Stimulated activated naive CD8-positive, alpha-beta T cell treated with anti-CD3 and anti-CD28 coated beads, Interleukin-15, Interleukin-2, amounts not matched to agents 100 ng/mL and 50 ng/mL, for 24 hours (primary cell): ENCODE measurements around the gene APBA1.

Source experiments
- H3K27ac Mint-ChIP-seq: one replicate; pipeline ENCODE4 v1.8.0; 2021; ENCODE audit warnings: mild to moderate bottlenecking, mixed read lengths
- H3K27me3 Mint-ChIP-seq: one replicate; pipeline ENCODE4 v1.8.0; 2021; ENCODE audit warnings: mixed read lengths
- H3K36me3 Mint-ChIP-seq: one replicate; pipeline ENCODE4 v1.8.0; 2021; ENCODE audit warnings: low read depth, mixed read lengths
- H3K4me1 Mint-ChIP-seq: one replicate; pipeline ENCODE4 v1.8.0; 2021; ENCODE audit warnings: low read depth, mixed read lengths
- H3K4me3 Mint-ChIP-seq: one replicate; pipeline ENCODE4 v1.8.0; 2021; ENCODE audit warnings: mild to moderate bottlenecking, mixed read lengths
- H3K9me3 Mint-ChIP-seq: one replicate; pipeline ENCODE4 v1.8.0; 2021; ENCODE audit warnings: mixed read lengths

The APBA1 gene

GRCh38 chr9:69671879-69672595 is at the start of gene APBA1:
Gene APBA1 (minus strand): TSS chr9:69672371.
- H3K9me3 Mint-ChIP-seq: no peaks in the 10 kb centered on the region

DNA sequence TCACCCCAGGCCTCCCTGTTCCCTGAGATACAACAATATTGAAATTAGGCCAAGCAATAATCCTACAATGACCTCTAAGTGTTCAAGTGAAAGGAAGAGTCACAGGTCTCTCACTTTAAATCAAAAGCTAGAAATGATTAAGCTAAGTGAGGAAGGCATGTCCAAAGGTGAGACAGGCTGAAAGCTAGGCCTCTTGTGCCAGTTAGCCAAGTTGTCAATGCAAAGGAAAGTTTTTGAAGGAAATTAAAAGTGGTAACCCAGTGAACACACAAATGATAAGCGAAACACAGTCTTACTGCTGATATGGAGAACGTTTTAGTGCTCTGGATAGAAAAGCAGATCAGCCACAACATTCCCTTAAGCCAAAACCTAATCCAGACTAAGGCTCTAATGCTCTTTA is 47.8 kb upstream of the APBA1 start:
- Mint-ChIP-seq H3K4me1 (no peaks in the 10 kb centered on the region), H3K4me3 (no peak overlapping the region), H3K36me3 (peaks cover 84% of the 10 kb centered on the region), H3K27ac (no peak overlapping the region), H3K9me3 (no peaks in the 10 kb centered on the region), H3K27me3 (no peaks in the 10 kb centered on the region)

More at GRCh38 chr9:69671879-69672595, at the start of gene APBA1:
- Mint-ChIP-seq H3K27ac (no peak within 1 kb of the TSS), H3K36me3 (no peaks in the 10 kb centered on the region), H3K27me3 (peaks cover 23% of the 10 kb centered on the region), H3K4me1 (peaks cover 17% of the 10 kb centered on the region), H3K4me3 (peak within 1 kb of the TSS; percentile 77)

DNA sequence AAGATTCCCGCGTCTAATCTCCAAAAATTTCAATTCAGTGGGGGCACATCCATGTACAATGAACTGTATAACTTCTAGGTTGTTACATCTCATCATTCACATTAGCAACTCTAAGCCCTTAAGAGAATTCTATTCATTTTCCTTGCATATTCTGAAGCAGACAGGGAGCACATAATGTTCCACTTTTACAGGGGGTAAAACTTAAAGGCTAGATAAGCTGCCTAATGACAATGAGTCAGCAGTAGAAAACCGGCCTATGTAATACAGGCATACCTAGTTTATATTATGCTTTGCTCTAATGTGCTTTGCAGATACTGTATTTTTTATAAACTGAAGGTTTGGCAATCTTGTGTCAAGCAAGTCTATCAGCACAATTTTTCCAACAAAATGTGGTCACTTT is 47.2 kb upstream of the APBA1 start:
- Mint-ChIP-seq H3K9me3 (no peaks in the 10 kb centered on the region), H3K27me3 (no peaks in the 10 kb centered on the region), H3K36me3 (peaks cover 85% of the 10 kb centered on the region), H3K4me3 (no peak overlapping the region), H3K27ac (no peak overlapping the region), H3K4me1 (no peaks in the 10 kb centered on the region)

DNA sequence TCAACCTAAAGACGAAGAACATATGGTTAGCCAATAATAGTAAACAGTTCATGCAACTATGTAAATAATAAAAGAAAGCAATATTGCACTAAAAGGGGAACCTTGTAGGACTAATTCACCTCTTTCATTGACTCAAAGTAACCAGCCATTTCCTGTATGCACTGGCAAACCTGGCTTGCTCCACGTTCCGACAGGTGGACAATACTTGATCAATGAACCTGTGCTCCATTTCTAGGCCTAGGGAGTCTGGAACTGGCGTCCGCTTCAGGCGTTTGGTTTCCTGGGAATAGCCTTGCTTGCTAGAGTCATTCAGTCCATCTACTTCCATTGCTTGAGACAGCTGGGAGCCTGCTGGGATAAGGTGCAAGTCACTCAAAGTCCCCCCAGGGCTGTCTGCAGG is 46.0 kb upstream of the APBA1 start:
- no peaks in the 10 kb centered on the region for H3K9me3 Mint-ChIP-seq
- no peak overlapping the region for H3K4me3 Mint-ChIP-seq
- no peaks in the 10 kb centered on the region for H3K27me3 Mint-ChIP-seq
- peaks cover 84% of the 10 kb centered on the region for H3K36me3 Mint-ChIP-seq
- H3K4me1 Mint-ChIP-seq: no peaks in the 10 kb centered on the region
- H3K27ac Mint-ChIP-seq: no peak overlapping the region

GRCh38 chr9:69715825-69716224 is 43.7 kb upstream of the APBA1 start:
- peaks cover 80% of the 10 kb centered on the region for H3K36me3 Mint-ChIP-seq
- H3K27ac Mint-ChIP-seq: no peak overlapping the region
- H3K9me3 Mint-ChIP-seq: no peaks in the 10 kb centered on the region
- no peaks in the 10 kb centered on the region for H3K4me1 Mint-ChIP-seq
- no peaks in the 10 kb centered on the region for H3K27me3 Mint-ChIP-seq
- no peak overlapping the region for H3K4me3 Mint-ChIP-seq

DNA sequence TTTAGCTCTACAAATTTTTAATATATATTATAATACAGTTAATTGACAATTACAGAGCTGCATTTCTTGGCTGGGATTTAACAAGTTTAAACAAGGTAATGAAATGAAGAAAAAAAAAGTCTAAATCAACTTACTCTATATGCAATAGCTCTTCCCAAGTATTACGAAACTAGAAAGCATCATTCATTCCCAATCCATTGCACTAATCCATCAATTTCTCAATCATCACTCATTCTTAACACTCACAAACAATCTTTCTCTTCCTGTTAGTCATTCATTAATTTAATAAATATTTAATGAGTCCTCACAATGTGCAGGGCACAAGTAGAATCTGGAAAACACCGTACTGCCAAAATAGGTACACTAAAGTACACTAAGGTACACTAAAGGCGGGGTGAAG is 42.9 kb upstream of the APBA1 start:
- Mint-ChIP-seq H3K27me3 (no peaks in the 10 kb centered on the region), H3K4me3 (no peak overlapping the region), H3K27ac (no peak overlapping the region), H3K9me3 (no peaks in the 10 kb centered on the region), H3K4me1 (no peaks in the 10 kb centered on the region), H3K36me3 (peaks cover 74% of the 10 kb centered on the region)

GRCh38 chr9:69697475-69697874 is 25.3 kb upstream of the APBA1 start:
- no peak overlapping the region for H3K27ac Mint-ChIP-seq
- H3K27me3 Mint-ChIP-seq: peaks cover 7% of the 10 kb centered on the region
- H3K36me3 Mint-ChIP-seq: peaks cover 10% of the 10 kb centered on the region
- H3K4me1 Mint-ChIP-seq: no peaks in the 10 kb centered on the region
- peaks cover 41% of the 10 kb centered on the region for H3K9me3 Mint-ChIP-seq
- no peak overlapping the region for H3K4me3 Mint-ChIP-seq

DNA sequence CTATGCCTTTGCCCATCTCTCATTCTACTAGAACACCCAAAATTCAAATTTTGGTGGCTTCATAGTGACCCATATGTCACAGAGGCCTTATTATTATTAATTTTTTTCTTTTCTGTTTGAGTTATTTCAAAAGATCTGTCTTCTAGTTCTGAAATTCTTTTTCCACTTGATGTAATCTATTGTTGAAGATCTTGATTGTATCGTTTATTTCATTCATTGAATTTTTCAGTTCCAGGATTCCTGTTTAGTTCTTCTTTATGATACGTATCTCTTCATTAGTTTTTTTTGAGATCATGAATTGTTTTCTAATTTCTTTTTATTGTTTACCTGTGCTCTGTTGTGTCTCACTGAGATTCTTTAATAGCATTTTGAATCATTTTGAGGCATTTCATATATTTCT is 24.6 kb upstream of the APBA1 start:
- Mint-ChIP-seq H3K4me3 (no peak overlapping the region), H3K36me3 (peaks cover 10% of the 10 kb centered on the region), H3K9me3 (peaks cover 41% of the 10 kb centered on the region), H3K4me1 (no peaks in the 10 kb centered on the region), H3K27me3 (peaks cover 10% of the 10 kb centered on the region), H3K27ac (no peak overlapping the region)

DNA sequence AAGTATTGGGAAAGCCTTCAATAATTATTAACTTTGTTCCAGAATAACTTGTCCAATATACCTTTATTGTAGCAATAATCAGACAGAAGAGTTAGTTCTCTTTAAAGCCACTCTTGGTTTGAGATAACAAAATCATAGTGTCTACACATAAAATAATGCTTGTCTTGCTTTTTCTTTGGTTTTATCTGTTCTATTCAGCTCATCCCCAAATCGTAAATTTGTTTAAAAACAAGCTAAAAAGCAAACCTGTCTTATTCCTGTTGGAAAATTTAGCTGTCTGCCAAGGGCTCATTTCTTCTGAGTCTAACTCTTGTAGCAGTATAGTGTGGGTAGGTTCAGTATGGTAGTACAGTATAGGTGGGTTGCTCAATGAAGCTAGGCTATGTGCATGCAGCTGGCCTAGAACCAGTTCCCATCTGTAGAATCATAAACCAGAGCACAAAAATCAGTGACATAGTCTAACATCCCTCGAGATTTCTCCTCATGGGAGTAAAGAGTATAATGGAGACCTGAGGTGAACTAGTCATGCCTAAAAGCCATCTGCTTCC is 17.9 kb upstream of the APBA1 start:
- peaks cover 14% of the 10 kb centered on the region for H3K27me3 Mint-ChIP-seq
- peaks cover 5% of the 10 kb centered on the region for H3K9me3 Mint-ChIP-seq
- H3K4me3 Mint-ChIP-seq: no peak overlapping the region
- H3K4me1 Mint-ChIP-seq: no peaks in the 10 kb centered on the region
- no peak overlapping the region for H3K27ac Mint-ChIP-seq
- H3K36me3 Mint-ChIP-seq: no peaks in the 10 kb centered on the region

DNA sequence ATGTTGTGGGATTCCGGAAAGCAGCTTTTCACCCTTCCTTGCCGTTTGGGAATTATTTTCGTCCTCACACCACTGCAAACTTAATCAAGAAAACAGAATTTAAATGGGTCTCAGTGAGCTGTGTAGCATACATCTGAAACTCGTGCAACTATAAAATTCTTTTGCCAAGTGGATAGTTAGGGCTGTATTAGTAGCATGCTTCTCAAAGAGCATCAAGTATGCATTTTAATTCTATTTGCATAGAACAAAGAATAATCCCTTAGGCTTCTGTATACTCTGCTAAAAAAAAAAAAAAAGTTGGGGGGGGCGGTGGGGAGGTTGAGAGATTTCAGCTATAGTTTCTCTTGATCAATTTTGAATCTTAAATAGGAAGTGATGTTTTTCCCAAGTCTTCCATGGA is 11.8 kb upstream of the APBA1 start:
- H3K4me1 Mint-ChIP-seq: no peaks in the 10 kb centered on the region
- H3K9me3 Mint-ChIP-seq: no peaks in the 10 kb centered on the region
- H3K36me3 Mint-ChIP-seq: no peaks in the 10 kb centered on the region
- no peak overlapping the region for H3K4me3 Mint-ChIP-seq
- H3K27ac Mint-ChIP-seq: no peak overlapping the region
- peaks cover 4% of the 10 kb centered on the region for H3K27me3 Mint-ChIP-seq

DNA sequence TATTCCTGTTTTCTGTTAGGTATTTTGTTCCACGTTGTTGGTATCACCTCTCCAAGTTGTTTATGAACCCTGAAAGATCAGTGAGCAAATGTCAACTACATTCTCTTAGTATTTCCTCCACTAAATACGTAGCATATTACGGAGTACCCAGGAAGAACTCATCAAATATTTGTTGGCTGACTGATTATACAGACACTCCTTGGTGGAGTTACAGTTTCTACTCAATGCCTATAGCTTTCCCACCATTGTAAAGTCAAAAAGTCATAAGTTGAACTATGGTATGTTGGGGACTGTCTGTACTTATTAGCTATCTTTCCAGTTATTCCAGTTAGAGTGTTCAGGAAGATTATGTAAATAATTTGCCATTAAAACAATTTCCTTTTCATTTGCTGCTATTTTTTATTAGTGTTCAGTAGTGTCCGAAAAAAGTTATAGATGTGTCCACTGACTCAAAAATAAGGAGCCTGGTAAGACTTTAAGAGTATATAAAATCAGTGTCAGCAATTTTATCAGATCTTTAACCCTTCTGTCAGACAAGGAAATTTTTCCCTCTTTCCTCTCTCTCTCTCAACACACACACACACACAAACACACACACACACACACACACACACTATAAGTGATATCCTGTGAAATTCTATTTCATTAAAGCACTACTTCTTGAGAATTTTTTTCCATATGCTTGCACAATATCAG is 6.8 kb upstream of the APBA1 start:
- Mint-ChIP-seq H3K4me3 (no peak overlapping the region), H3K27ac (no peak overlapping the region), H3K4me1 (peaks cover 7% of the 10 kb centered on the region), H3K36me3 (no peaks in the 10 kb centered on the region), H3K27me3 (peaks cover 9% of the 10 kb centered on the region), H3K9me3 (no peaks in the 10 kb centered on the region)

DNA sequence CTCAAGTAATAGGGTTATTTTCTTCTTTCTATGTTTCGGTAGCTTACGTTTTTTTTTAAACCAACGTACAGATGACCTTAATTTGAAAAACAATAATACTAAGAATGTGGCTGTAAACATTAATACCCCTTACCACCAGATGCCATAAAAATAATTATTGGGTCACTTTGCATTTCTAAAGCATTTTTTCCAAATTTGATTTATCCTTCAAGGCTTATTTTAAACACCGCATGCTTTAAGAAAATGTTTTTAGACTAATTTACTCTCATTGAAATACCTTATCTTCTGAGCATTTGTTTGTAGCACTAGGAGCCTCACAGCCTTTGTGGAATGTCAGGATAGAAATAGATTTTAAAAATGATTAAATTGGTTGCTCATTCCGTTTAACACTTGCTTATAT is 5.8 kb upstream of the APBA1 start:
- no peaks in the 10 kb centered on the region for H3K36me3 Mint-ChIP-seq
- no peak overlapping the region for H3K4me3 Mint-ChIP-seq
- no peak overlapping the region for H3K27ac Mint-ChIP-seq
- H3K4me1 Mint-ChIP-seq: peaks cover 12% of the 10 kb centered on the region
- no peaks in the 10 kb centered on the region for H3K9me3 Mint-ChIP-seq
- peaks cover 6% of the 10 kb centered on the region for H3K27me3 Mint-ChIP-seq

DNA sequence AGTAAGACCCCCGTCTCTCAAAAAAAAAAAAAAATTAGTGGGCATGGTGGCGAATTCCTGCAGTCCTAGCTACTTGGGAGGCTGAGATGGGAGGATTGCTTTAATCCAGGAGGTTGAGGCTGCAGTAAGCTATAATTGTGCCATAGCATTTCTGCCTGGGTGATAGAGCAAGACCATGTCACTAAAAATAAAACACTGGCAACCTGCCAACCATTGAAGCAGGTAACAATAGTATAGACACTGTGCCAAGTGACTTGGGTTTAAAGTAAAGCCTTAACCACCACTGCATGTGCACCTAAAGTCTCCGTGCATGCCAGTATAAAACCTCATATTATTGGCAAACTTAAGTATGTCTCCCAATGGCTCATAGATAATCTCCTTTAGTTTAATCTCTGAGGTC is 3.4 kb upstream of the APBA1 start:
- Mint-ChIP-seq H3K4me1 (peaks cover 17% of the 10 kb centered on the region), H3K27me3 (peaks cover 19% of the 10 kb centered on the region), H3K9me3 (no peaks in the 10 kb centered on the region)

DNA sequence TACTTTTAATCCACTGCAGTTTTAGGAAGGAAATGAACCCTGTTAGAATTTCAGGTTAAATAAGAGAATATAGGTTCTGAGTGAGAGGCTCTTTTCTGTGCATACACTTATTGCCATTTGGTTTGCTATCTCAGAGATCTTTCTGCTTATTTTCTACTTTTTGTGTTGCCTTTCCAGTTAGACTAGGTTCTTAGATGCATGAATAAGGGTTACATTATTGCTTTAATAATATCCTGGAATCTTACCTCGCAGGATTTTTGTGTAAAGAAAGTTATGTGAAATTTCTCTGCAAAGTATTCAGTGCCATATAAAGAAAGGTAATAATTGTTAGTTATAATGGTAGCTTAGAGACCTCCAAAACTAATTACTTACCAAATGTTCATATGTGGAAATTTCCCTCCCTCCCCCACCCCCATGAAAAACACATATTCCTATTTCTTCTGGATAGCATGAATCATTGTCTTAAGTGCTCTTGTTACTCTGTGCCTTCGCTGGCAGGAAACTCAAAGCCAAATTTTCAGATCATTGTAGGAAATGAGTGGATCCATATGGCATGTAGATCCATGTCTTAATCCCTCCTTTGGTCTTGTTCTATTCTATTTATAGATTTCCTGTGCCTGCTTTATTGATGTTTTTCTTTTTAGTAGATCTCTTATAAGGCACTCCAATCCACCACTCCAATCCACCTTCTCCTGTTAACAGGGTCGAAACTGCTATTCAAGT is 2.7 kb upstream of the APBA1 start:
- no peaks in the 10 kb centered on the region for H3K36me3 Mint-ChIP-seq
- peaks cover 17% of the 10 kb centered on the region for H3K4me1 Mint-ChIP-seq
- H3K4me3 Mint-ChIP-seq: no peak overlapping the region
- peaks cover 23% of the 10 kb centered on the region for H3K27me3 Mint-ChIP-seq
- no peaks in the 10 kb centered on the region for H3K9me3 Mint-ChIP-seq
- no peak overlapping the region for H3K27ac Mint-ChIP-seq

More for the DNA sequence above, 3.4 kb upstream of the APBA1 start:
- Mint-ChIP-seq H3K4me3 (no peak overlapping the region), H3K36me3 (no peaks in the 10 kb centered on the region), H3K27ac (no peak overlapping the region)

GRCh38 chr9:69674112-69674685 is 2.0 kb upstream of the APBA1 start:
- Mint-ChIP-seq H3K4me1 (peaks cover 17% of the 10 kb centered on the region), H3K36me3 (no peaks in the 10 kb centered on the region), H3K27me3 (peaks cover 23% of the 10 kb centered on the region), H3K27ac (no peak overlapping the region), H3K4me3 (no peak overlapping the region), H3K9me3 (no peaks in the 10 kb centered on the region)
